HEK293 (cell line): Measurements from ENCODE around the gene HSFX3.

Source experiments
- BCL11B ChIP-seq: fragments of 450-650 bp; formaldehyde crosslinking; IDR thresholded peaks from 2 replicates; pipeline ENCODE4 v1.5.1; 2016; ENCODE audit warnings: low read depth, missing biosample characterization, missing genetic modification characterization
- GLIS1 ChIP-seq: fragments of 450-650 bp; formaldehyde crosslinking; IDR thresholded peaks from 2 replicates; pipeline ENCODE4 v1.5.1; 2016; ENCODE audit warnings: missing biosample characterization, missing genetic modification characterization
- HOXA7 ChIP-seq: sonication (generic); formaldehyde crosslinking; IDR thresholded peaks from 2 replicates; pipeline ENCODE4 v1.8.1; 2022; ENCODE audit warnings: missing genetic modification reagents, borderline replicate concordance
- HOXC10 ChIP-seq: sonication (generic); formaldehyde crosslinking; IDR thresholded peaks from 2 replicates; pipeline ENCODE4 v1.8.1; 2023; ENCODE audit warnings: mild to moderate bottlenecking, missing genetic modification reagents
- OSR2 ChIP-seq: fragments of 450-650 bp; formaldehyde crosslinking; IDR thresholded peaks from 2 replicates; pipeline ENCODE4 v1.5.1; 2016; ENCODE audit warnings: missing biosample characterization, missing genetic modification characterization
- PATZ1 ChIP-seq: fragments of 450-650 bp; formaldehyde crosslinking; IDR thresholded peaks from 2 replicates; pipeline ENCODE4 v1.5.1; 2016; ENCODE audit warnings: missing biosample characterization, missing genetic modification characterization
- REPIN1 ChIP-seq: fragments of 450-650 bp; formaldehyde crosslinking; IDR thresholded peaks from 2 replicates; pipeline ENCODE4 v1.5.1; 2017; ENCODE audit warnings: missing biosample characterization, missing genetic modification characterization, low read depth
- SP2 ChIP-seq: fragments of 450-650 bp; formaldehyde crosslinking; IDR thresholded peaks from 2 replicates; pipeline ENCODE4 v1.5.1; 2016; ENCODE audit warnings: missing biosample characterization, missing genetic modification characterization
- SP3 ChIP-seq: fragments of 450-650 bp; formaldehyde crosslinking; IDR thresholded peaks from 2 replicates; pipeline ENCODE4 v1.5.1; 2016; ENCODE audit warnings: missing biosample characterization, missing genetic modification characterization
- SP7 ChIP-seq: fragments of 450-650 bp; formaldehyde crosslinking; IDR thresholded peaks from 2 replicates; pipeline ENCODE4 v1.5.1; 2016; ENCODE audit warnings: missing biosample characterization, missing genetic modification characterization
- ZBTB17 ChIP-seq: fragments of 450-650 bp; formaldehyde crosslinking; IDR thresholded peaks from 2 replicates; pipeline ENCODE4 v1.5.1; 2016; ENCODE audit warnings: missing biosample characterization, missing genetic modification characterization
- ZBTB20 ChIP-seq: fragments of 450-650 bp; formaldehyde crosslinking; IDR thresholded peaks from 2 replicates; pipeline ENCODE4 v1.5.1; 2016; ENCODE audit warnings: missing biosample characterization, missing genetic modification characterization
- ZBTB21 ChIP-seq: fragments of 450-650 bp; formaldehyde crosslinking; IDR thresholded peaks from 2 replicates; pipeline ENCODE4 v1.5.1; 2017; ENCODE audit warnings: missing biosample characterization, missing genetic modification characterization
- ZFHX2 ChIP-seq: fragments of 450-650 bp; formaldehyde crosslinking; conservative IDR thresholded peaks from 2 replicates; pipeline ENCODE4 v1.5.1; 2016; ENCODE audit warnings: missing biosample characterization, missing genetic modification characterization
- ZNF155 ChIP-seq: fragments of 450-650 bp; formaldehyde crosslinking; IDR thresholded peaks from 2 replicates; pipeline ENCODE4 v1.5.1; 2016; ENCODE audit warnings: missing biosample characterization, missing genetic modification characterization
- ZNF157 ChIP-seq: fragments of 450-650 bp; formaldehyde crosslinking; IDR thresholded peaks from 2 replicates; pipeline ENCODE4 v1.5.1; 2016; ENCODE audit warnings: missing biosample characterization, missing genetic modification characterization
- ZNF24 ChIP-seq: fragments of 450-650 bp; formaldehyde crosslinking; IDR thresholded peaks from 2 replicates; pipeline ENCODE4 v1.5.1; 2016; ENCODE audit warnings: missing biosample characterization, missing genetic modification characterization
- ZNF302 ChIP-seq: fragments of 450-650 bp; formaldehyde crosslinking; IDR thresholded peaks from 2 replicates; pipeline ENCODE4 v1.5.1; 2016; ENCODE audit warnings: missing biosample characterization, missing genetic modification characterization, low read depth
- ZNF423 ChIP-seq: fragments of 450-650 bp; formaldehyde crosslinking; IDR thresholded peaks from 2 replicates; pipeline ENCODE4 v1.5.1; 2016; ENCODE audit warnings: missing biosample characterization, missing genetic modification characterization
- ZNF48 ChIP-seq: fragments of 450-650 bp; formaldehyde crosslinking; IDR thresholded peaks from 2 replicates; pipeline ENCODE4 v1.5.1; 2016; ENCODE audit warnings: missing biosample characterization, missing genetic modification characterization
- ZNF501 ChIP-seq: fragments of 450-650 bp; formaldehyde crosslinking; IDR thresholded peaks from 2 replicates; pipeline ENCODE4 v1.5.1; 2016; ENCODE audit warnings: missing biosample characterization, missing genetic modification characterization
- ZNF600 ChIP-seq: fragments of 450-650 bp; formaldehyde crosslinking; IDR thresholded peaks from 2 replicates; pipeline ENCODE4 v1.5.1; 2016; ENCODE audit warnings: missing biosample characterization, missing genetic modification characterization
- ZNF623 ChIP-seq: fragments of 450-650 bp; formaldehyde crosslinking; IDR thresholded peaks from 2 replicates; pipeline ENCODE4 v1.5.1; 2016; ENCODE audit warnings: missing biosample characterization, missing genetic modification characterization
- ZNF76 ChIP-seq: fragments of 450-650 bp; formaldehyde crosslinking; IDR thresholded peaks from 2 replicates; pipeline ENCODE4; 2016; ENCODE audit warnings: low read depth, missing biosample characterization, missing genetic modification characterization, borderline replicate concordance
- TF ChIP-seq, protein P1 (sequence below): fragments of 450-650 bp; formaldehyde crosslinking; IDR thresholded peaks from 2 replicates; pipeline ENCODE4 v1.5.1; 2016; ENCODE audit warnings: missing biosample characterization, missing genetic modification characterization
- TF ChIP-seq, protein P2 (sequence below): fragments of 450-650 bp; formaldehyde crosslinking; IDR thresholded peaks from 2 replicates; pipeline ENCODE4 v1.5.1; 2016; ENCODE audit warnings: missing biosample characterization, missing genetic modification characterization, low read depth
- TF ChIP-seq, protein P3 (sequence below): fragments of 450-650 bp; formaldehyde crosslinking; IDR thresholded peaks from 2 replicates; pipeline ENCODE4 v1.5.1; 2016; ENCODE audit warnings: missing biosample characterization, missing genetic modification characterization
- TF ChIP-seq, protein P4 (sequence below): fragments of 450-650 bp; formaldehyde crosslinking; conservative IDR thresholded peaks from 2 replicates; pipeline ENCODE4 v1.5.1; 2016; ENCODE audit warnings: low read depth, missing biosample characterization, missing genetic modification characterization

Gene HSFX3

GRCh38 chrX:149540621-149541520 is 8.9 kb downstream of the HSFX3 start, which contains the start of gene EOLA1 (continued):
- TF ChIP-seq, protein P1, sequence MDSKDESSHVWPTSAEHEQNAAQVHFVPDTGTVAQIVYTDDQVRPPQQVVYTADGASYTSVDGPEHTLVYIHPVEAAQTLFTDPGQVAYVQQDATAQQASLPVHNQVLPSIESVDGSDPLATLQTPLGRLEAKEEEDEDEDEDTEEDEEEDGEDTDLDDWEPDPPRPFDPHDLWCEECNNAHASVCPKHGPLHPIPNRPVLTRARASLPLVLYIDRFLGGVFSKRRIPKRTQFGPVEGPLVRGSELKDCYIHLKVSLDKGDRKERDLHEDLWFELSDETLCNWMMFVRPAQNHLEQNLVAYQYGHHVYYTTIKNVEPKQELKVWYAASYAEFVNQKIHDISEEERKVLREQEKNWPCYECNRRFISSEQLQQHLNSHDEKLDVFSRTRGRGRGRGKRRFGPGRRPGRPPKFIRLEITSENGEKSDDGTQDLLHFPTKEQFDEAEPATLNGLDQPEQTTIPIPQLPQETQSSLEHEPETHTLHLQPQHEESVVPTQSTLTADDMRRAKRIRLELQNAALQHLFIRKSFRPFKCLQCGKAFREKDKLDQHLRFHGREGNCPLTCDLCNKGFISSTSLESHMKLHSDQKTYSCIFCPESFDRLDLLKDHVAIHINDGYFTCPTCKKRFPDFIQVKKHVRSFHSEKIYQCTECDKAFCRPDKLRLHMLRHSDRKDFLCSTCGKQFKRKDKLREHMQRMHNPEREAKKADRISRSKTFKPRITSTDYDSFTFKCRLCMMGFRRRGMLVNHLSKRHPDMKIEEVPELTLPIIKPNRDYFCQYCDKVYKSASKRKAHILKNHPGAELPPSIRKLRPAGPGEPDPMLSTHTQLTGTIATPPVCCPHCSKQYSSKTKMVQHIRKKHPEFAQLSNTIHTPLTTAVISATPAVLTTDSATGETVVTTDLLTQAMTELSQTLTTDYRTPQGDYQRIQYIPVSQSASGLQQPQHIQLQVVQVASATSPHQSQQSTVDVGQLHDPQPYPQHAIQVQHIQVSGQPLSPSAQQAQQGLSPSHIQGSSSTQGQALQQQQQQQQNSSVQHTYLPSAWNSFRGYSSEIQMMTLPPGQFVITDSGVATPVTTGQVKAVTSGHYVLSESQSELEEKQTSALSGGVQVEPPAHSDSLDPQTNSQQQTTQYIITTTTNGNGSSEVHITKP (tag by site-specific recombination): peak; percentile 68
- TF ChIP-seq ZBTB20 (tag by site-specific recombination) (peak; percentile 74), ZFHX2 (tag by site-specific recombination) (peak; percentile 90), ZNF24 (tag by site-specific recombination) (no peak), SP7 (tag by site-specific recombination) (peak; percentile 41; the same call in 1 of the 2 replicates), ZBTB21 (no peak), ZNF423 (no peak), ZNF623 (tag by site-specific recombination) (no peak), ZNF48 (tag by site-specific recombination) (no peak), ZNF76 (tag by site-specific recombination) (peak; percentile 86), ZNF155 (no peak), REPIN1 (tag by site-specific recombination) (no peak), ZNF302 (tag by site-specific recombination) (no peak), BCL11B (tag by site-specific recombination) (no peak), SP3 (tag by site-specific recombination) (peak; percentile 90; the same call in 1 of the 2 replicates), HOXC10 (no peak), HOXA7 (CRISPR knock-in tag) (no peak), ZNF600 (0 out of 2 replicates have a peak, but pooled peaks have one; percentile 11), ZNF501 (0 out of 2 replicates have a peak, but pooled peaks have one; percentile 37), OSR2 (tag by site-specific recombination) (no peak), ZNF157 (tag by site-specific recombination) (no peak), SP2 (tag by site-specific recombination) (peak; percentile 79), PATZ1 (tag by site-specific recombination) (0 out of 2 replicates have a peak, but pooled peaks have one; percentile 22), ZBTB17 (peak; percentile 93), GLIS1 (tag by site-specific recombination) (peak; percentile 38; the same call in 1 of the 2 replicates)
- TF ChIP-seq, protein P2, sequence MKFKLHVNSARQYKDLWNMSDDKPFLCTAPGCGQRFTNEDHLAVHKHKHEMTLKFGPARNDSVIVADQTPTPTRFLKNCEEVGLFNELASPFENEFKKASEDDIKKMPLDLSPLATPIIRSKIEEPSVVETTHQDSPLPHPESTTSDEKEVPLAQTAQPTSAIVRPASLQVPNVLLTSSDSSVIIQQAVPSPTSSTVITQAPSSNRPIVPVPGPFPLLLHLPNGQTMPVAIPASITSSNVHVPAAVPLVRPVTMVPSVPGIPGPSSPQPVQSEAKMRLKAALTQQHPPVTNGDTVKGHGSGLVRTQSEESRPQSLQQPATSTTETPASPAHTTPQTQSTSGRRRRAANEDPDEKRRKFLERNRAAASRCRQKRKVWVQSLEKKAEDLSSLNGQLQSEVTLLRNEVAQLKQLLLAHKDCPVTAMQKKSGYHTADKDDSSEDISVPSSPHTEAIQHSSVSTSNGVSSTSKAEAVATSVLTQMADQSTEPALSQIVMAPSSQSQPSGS (tag by site-specific recombination): peak; percentile 37; the same call in 1 of the 2 replicates
- TF ChIP-seq, protein P3, sequence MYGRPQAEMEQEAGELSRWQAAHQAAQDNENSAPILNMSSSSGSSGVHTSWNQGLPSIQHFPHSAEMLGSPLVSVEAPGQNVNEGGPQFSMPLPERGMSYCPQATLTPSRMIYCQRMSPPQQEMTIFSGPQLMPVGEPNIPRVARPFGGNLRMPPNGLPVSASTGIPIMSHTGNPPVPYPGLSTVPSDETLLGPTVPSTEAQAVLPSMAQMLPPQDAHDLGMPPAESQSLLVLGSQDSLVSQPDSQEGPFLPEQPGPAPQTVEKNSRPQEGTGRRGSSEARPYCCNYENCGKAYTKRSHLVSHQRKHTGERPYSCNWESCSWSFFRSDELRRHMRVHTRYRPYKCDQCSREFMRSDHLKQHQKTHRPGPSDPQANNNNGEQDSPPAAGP: 0 out of 2 replicates have a peak, but pooled peaks have one; percentile 20
- TF ChIP-seq, protein P4, sequence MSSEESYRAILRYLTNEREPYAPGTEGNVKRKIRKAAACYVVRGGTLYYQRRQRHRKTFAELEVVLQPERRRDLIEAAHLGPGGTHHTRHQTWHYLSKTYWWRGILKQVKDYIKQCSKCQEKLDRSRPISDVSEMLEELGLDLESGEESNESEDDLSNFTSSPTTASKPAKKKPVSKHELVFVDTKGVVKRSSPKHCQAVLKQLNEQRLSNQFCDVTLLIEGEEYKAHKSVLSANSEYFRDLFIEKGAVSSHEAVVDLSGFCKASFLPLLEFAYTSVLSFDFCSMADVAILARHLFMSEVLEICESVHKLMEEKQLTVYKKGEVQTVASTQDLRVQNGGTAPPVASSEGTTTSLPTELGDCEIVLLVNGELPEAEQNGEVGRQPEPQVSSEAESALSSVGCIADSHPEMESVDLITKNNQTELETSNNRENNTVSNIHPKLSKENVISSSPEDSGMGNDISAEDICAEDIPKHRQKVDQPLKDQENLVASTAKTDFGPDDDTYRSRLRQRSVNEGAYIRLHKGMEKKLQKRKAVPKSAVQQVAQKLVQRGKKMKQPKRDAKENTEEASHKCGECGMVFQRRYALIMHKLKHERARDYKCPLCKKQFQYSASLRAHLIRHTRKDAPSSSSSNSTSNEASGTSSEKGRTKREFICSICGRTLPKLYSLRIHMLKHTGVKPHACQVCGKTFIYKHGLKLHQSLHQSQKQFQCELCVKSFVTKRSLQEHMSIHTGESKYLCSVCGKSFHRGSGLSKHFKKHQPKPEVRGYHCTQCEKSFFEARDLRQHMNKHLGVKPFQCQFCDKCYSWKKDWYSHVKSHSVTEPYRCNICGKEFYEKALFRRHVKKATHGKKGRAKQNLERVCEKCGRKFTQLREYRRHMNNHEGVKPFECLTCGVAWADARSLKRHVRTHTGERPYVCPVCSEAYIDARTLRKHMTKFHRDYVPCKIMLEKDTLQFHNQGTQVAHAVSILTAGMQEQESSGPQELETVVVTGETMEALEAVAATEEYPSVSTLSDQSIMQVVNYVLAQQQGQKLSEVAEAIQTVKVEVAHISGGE: peak; percentile 56
